HCT116 (cell line): ENCODE measurements around the gene MAP4K4. TPM values are rescaled to one million over a fixed set of nuclear protein-coding genes. Genes with fewer than 3 reads are reported as not detected.

Source experiments
- ATAC-seq: fragments of 200-7000 bp; cut with Tn5 transposase; 2 replicates; pipeline ENCODE4 v1.9.1; 2020; ENCODE audit warnings: mild to moderate bottlenecking, moderate library complexity
- BruUV-seq: library from RNA; stranded (reverse); fragments of 400-500 nt; replicated peaks from 2 replicates; lab custom pipeline; 2021; lab: Mats Ljungman, UMichigan
- CTCF ChIA-PET: fragments of 300-600 bp; sonication (Branson Sonifier 250); formaldehyde crosslinking; loops from one replicate; lab custom pipeline; 2021; ENCODE audit warnings: antibody characterized with exemption; lab: Charles Lee
- POLR2A ChIA-PET: fragments of 300-600, 350-600 bp; sonication (Branson Sonifier 250); formaldehyde crosslinking; loops from one replicate; lab custom pipeline; 2021; ENCODE audit warnings: antibody characterized with exemption; lab: Charles Lee
- RAD21 ChIA-PET, 2 experiments: fragments of 300-600 bp; sonication (Branson Sonifier 250); formaldehyde crosslinking; loops; one replicate each; lab custom pipeline; 2023; ENCODE audit warnings: low total read pairs in 2 of 2; ENCODE audit not compliant: uncharacterized antibody in 2 of 2, unreplicated experiment in 2 of 2, low non-redundant PET in 1 of 2; lab: Charles Lee
- DNase-seq: peaks from one replicate; pipeline ENCODE4 v3.0.0-alpha.2; 2010; ENCODE audit warnings: low read depth, low spot score
- H2AFZ ChIP-seq: fragments of 200-600 bp; shearing (Covaris generic), sonication (generic); 2 replicates; pipeline ENCODE4 v1.6.1; 2017; ENCODE audit warnings: low read depth, mixed run types, mixed read lengths, antibody characterized with exemption, low read length; ENCODE audit not compliant: poor library complexity, severe bottlenecking
- H3K27ac ChIP-seq: 2 replicates; pipeline ENCODE4 v1.5.1; 2012; ENCODE audit warnings: low read depth, low read length
- H3K27me3 ChIP-seq: fragments of 200-600 bp; sonication (generic); 2 replicates; pipeline ENCODE4 v1.6.1; 2016; ENCODE audit warnings: mixed run types, low read length, mixed read lengths; ENCODE audit not compliant: insufficient read depth
- H3K36me3 ChIP-seq, 2 experiments: fragments of 200-500 bp in 1 of 2; fragments of 200-600 bp in 1 of 2; sonication (Bioruptor generic) in 1 of 2; sonication (generic) in 1 of 2; 2 replicates each; pipeline versions ENCODE4 v1.5.1 to v1.6.1; 2014 to 2016; ENCODE audit warnings: low read length in 2 of 2, inconsistent platforms in 1 of 2, mixed read lengths in 1 of 2, mixed run types in 1 of 2; ENCODE audit not compliant: insufficient read depth in 2 of 2, control insufficient read depth in 1 of 2
- H3K4me1 ChIP-seq, 2 experiments: fragments of 200-600 bp in 1 of 2; sonication (generic) in 1 of 2; 2 replicates each; pipeline versions ENCODE4 v1.5.1 to v1.6.1; 2012 to 2017; ENCODE audit warnings: low read length in 2 of 2, inconsistent platforms in 1 of 2, mild to moderate bottlenecking in 1 of 2, mixed read lengths in 1 of 2, mixed run types in 1 of 2, moderate library complexity in 1 of 2; ENCODE audit not compliant: insufficient read depth in 2 of 2, control insufficient read depth in 1 of 2
- H3K4me2 ChIP-seq: fragments of 200-600 bp; sonication (generic); 2 replicates; pipeline ENCODE4 v1.6.1; 2017; ENCODE audit warnings: mixed run types, low read length, mixed read lengths
- H3K4me3 ChIP-seq, 2 experiments: fragments of 200-600 bp in 1 of 2; sonication (generic) in 1 of 2; replicated peaks in 1 of 2; 2 replicates each; pipeline ENCODE4 v1.5.1; 2011 to 2016; ENCODE audit warnings: low read length in 2 of 2, control low read depth in 1 of 2, low read depth in 1 of 2, mild to moderate bottlenecking in 1 of 2, mixed read lengths in 1 of 2, mixed run types in 1 of 2
- H3K79me2 ChIP-seq: fragments of 200-600 bp; sonication (generic); 2 replicates; pipeline ENCODE4 v1.6.1; 2017; ENCODE audit warnings: mild to moderate bottlenecking, mixed run types, low read length, moderate library complexity, mixed read lengths; ENCODE audit not compliant: insufficient read depth
- H3K9ac ChIP-seq: fragments of 200-600 bp; sonication (generic); 2 replicates; pipeline ENCODE4 v1.6.1; 2016; ENCODE audit warnings: low read length, mixed read lengths
- H3K9me2 ChIP-seq: fragments of 200-600 bp; sonication (generic), shearing (Covaris generic); 2 replicates; pipeline ENCODE4 v1.6.1; 2017; ENCODE audit warnings: mixed run types, mild to moderate bottlenecking, moderate library complexity; ENCODE audit not compliant: insufficient read depth
- H3K9me3 ChIP-seq, 2 experiments: fragments of 200-500 bp in 1 of 2; fragments of 200-600 bp in 1 of 2; sonication (Bioruptor generic) in 1 of 2; sonication (generic) in 1 of 2; 2 replicates each; pipeline ENCODE4 v1.6.1; 2014 to 2017; ENCODE audit warnings: low read length in 2 of 2, mixed read lengths in 2 of 2, inconsistent platforms in 1 of 2, low read depth in 1 of 2, mild to moderate bottlenecking in 1 of 2, mixed run types in 1 of 2, moderate library complexity in 1 of 2; ENCODE audit not compliant: control insufficient read depth in 1 of 2, insufficient read depth in 1 of 2
- H4K20me1 ChIP-seq: fragments of 200-600 bp; sonication (generic), shearing (Covaris generic); 2 replicates; pipeline ENCODE4 v1.6.1; 2017; ENCODE audit warnings: mixed run types, mild to moderate bottlenecking, moderate library complexity; ENCODE audit not compliant: insufficient read depth
- EZH2 ChIP-seq: fragments of 200-600 bp; sonication (generic); IDR thresholded peaks from 2 replicates; pipeline ENCODE4 v1.6.1; 2017; ENCODE audit warnings: antibody characterized with exemption, mixed run types
- EZH2phosphoT487 ChIP-seq: fragments of 200-600 bp; IDR thresholded peaks from 2 replicates; pipeline ENCODE4 v1.6.1; 2018; ENCODE audit warnings: antibody characterized with exemption, borderline replicate concordance
- JUND ChIP-seq: IDR thresholded peaks from 2 replicates; pipeline ENCODE4 v1.6.1; 2012
- POLR2A ChIP-seq: IDR thresholded peaks from 2 replicates; pipeline ENCODE4 v1.7.0; 2011; ENCODE audit warnings: borderline replicate concordance; ENCODE audit not compliant: insufficient read depth, insufficient read length; ENCODE audit errors: extremely low read depth
- POLR2AphosphoS5 ChIP-seq: IDR thresholded peaks from 2 replicates; pipeline ENCODE4 v1.6.1; 2011; ENCODE audit warnings: mild to moderate bottlenecking, low read depth, low read length, moderate library complexity
- RAD21 ChIP-seq: IDR thresholded peaks from 2 replicates; pipeline ENCODE4 v1.6.1; 2012; ENCODE audit warnings: low read depth, mild to moderate bottlenecking
- TCF7L2 ChIP-seq: IDR thresholded peaks from 2 replicates; pipeline ENCODE4 v1.7.0; 2011; ENCODE audit warnings: borderline replicate concordance, inconsistent platforms; ENCODE audit not compliant: insufficient read depth, insufficient read length; ENCODE audit errors: extremely low read depth
- ZBTB33 ChIP-seq: IDR thresholded peaks from 2 replicates; pipeline ENCODE4 v1.6.1; 2011; ENCODE audit warnings: mild to moderate bottlenecking, low read length, moderate library complexity; ENCODE audit not compliant: insufficient replicate concordance; ENCODE audit errors: extremely low read depth
- ZFX ChIP-seq: fragments of 450-650 bp; IDR thresholded peaks from 2 replicates; pipeline ENCODE4 v1.6.1; 2017
- ZNF274 ChIP-seq: fragments of 200-500 bp; sonication (Bioruptor generic); IDR thresholded peaks from 2 replicates; pipeline ENCODE4 v1.6.1; 2014; ENCODE audit warnings: mild to moderate bottlenecking, low read depth, low read length, inconsistent platforms
- intact Hi-C: fragments of 100-400 bp; cut with micrococcal nuclease; formaldehyde crosslinking; loops from 2 replicates; pipeline ENCODE4 v1.10.0; 2022
- total RNA-seq: library from RNA; stranded (reverse); gene quantifications from one replicate; pipeline ENCODE4 v1.2.1, GENCODE V29; 2021; ENCODE audit not compliant: unreplicated experiment

MAP4K4 gene
- total RNA-seq, 1 experiment from 2014 or later = 62.3 TPM

- TF ChIP-seq ZBTB33 (no peak), EZH2phosphoT487 (no peak)
These were observed 99.5 kb downstream of the MAP4K4 start (continued) for GRCh38 chr2:101796825-101797600.

GRCh38 chr2:101801496-101801895, 104.0 kb downstream of the MAP4K4 start:
- H3K9ac ChIP-seq = no peak overlapping the region
- intact Hi-C loops = no loop called here
- H3K27me3 ChIP-seq = no peaks in the 10 kb centered on the region
- H2AFZ ChIP-seq = no peak overlapping the region
- ChIA-PET RAD21 (no interaction called here), POLR2A (no interaction called here), CTCF (no interaction called here)
- ATAC-seq (no peak), DNase-seq (no peak)
- BruUV-seq = no TSS peak
- H3K36me3 ChIP-seq = no peaks in the 10 kb centered on the region
- H3K27ac ChIP-seq = no peak overlapping the region
- H3K79me2 ChIP-seq = peaks cover 47% of the 10 kb centered on the region
- H4K20me1 ChIP-seq = no peaks in the 10 kb centered on the region
- H3K9me3 ChIP-seq = no peaks in the 10 kb centered on the region
- H3K4me2 ChIP-seq = no peak overlapping the region
- H3K4me3 ChIP-seq = no peak overlapping the region
- peaks cover 9 to 33% of the 10 kb centered on the region in 2 experiments; a peak in 3 of 4 replicates for H3K4me1 ChIP-seq
- H3K9me2 ChIP-seq = no peaks in the 10 kb centered on the region
- TF ChIP-seq EZH2 = no peak
- TF ChIP-seq ZNF274 = no peak
- no peak for TF ChIP-seq ZBTB33
- no peak for TF ChIP-seq JUND
- TF ChIP-seq ZFX = no peak
- TF ChIP-seq POLR2AphosphoS5 = no peak
- TF ChIP-seq TCF7L2 = no peak
- TF ChIP-seq POLR2A = no peak
- no peak for TF ChIP-seq RAD21
